Aorta (tissue), 5 donors: ENCODE data around the gene COL16A1. TPM values are rescaled to one million over a fixed set of nuclear protein-coding genes. Genes with fewer than 3 reads are reported as not detected.
A peak's percentile ranks its signal among the peaks of the same experiment; 100 is the strongest.

Experiments
- ATAC-seq: fragments of 200-7000 bp; cut with Tn5 transposase; one replicate; pipeline ENCODE4 v1.9.1; 2022; ENCODE audit warnings: moderate library complexity; ENCODE audit not compliant: low FRiP score
- DNase-seq, 2 donors: peaks; one replicate each; pipeline ENCODE4 v3.0.0-alpha.2; 2020
- H3K27ac ChIP-seq, 2 donors: one replicate each; pipeline ENCODE4 v1.5.1; 2013; ENCODE audit warnings: low read length in 2 of 2, mild to moderate bottlenecking in 2 of 2, moderate library complexity in 2 of 2, control low read depth in 1 of 2, inconsistent platforms in 1 of 2, low read depth in 1 of 2
- H3K27me3 ChIP-seq, 2 donors: one replicate each; pipeline ENCODE4 v1.6.1; 2013; ENCODE audit warnings: control low read depth in 1 of 2, low read length in 1 of 2, mild to moderate bottlenecking in 1 of 2, moderate library complexity in 1 of 2; ENCODE audit not compliant: insufficient read depth in 2 of 2, control insufficient read depth in 1 of 2
- H3K36me3 ChIP-seq, 2 donors: one replicate each; pipeline ENCODE4 v1.6.1; 2013; ENCODE audit warnings: control low read depth in 1 of 2, low read length in 1 of 2, mild to moderate bottlenecking in 1 of 2; ENCODE audit not compliant: insufficient read depth in 2 of 2, control insufficient read depth in 1 of 2
- H3K4me1 ChIP-seq, 2 donors: one replicate each; pipeline ENCODE4 v1.6.1; 2013; ENCODE audit warnings: low read length in 2 of 2, control low read depth in 1 of 2, mild to moderate bottlenecking in 1 of 2, moderate library complexity in 1 of 2; ENCODE audit not compliant: insufficient read depth in 2 of 2, control insufficient read depth in 1 of 2
- H3K4me3 ChIP-seq, 2 donors: one replicate each; pipeline ENCODE4 v1.5.1; 2013; ENCODE audit warnings: low read length in 2 of 2, control low read depth in 1 of 2, mild to moderate bottlenecking in 1 of 2
- H3K9me3 ChIP-seq: one replicate; pipeline ENCODE4 v1.6.1; 2013; ENCODE audit warnings: mild to moderate bottlenecking, low read length; ENCODE audit not compliant: control insufficient read depth
- WGBS, 2 donors: extraction: QIAGEN DNeasy Blood & Tissue Kit; methylation state at CpG; one replicate each; pipeline ENCODE4 v1.1.7; 2013; 5-methylcytosine and 5-hydroxymethylcytosine counted together
- intact Hi-C, 2 donors: fragments of 100-400 bp; cut with DNase I; formaldehyde crosslinking; loops; one replicate each; pipeline versions ENCODE4 v1.14.2 to v1.15.0; 2022
- polyA plus RNA-seq, 2 donors: library from polyadenylated mRNA; stranded (reverse); fragments of 200-250 nt; gene quantifications; one replicate each; pipeline ENCODE4 v1.2.3, GENCODE V29; 2013
- total RNA-seq, 2 donors: library from RNA; stranded (reverse); fragmentation: NEBNext Ultra II Directional; extraction: Animal tissue kit (Norgen Biotek cat#: 25700); gene quantifications; one replicate each; pipeline ENCODE4 v1.2.1, GENCODE V29; 2021
- donor health status: healthy with polysubstance abuse.
- donor health status: Bipolar disorder and iron deficiency.
- donor health status: DM: no; HTN: no; CAD: no.
- donor health status: DM: no; HTN: no; CAD: no.
- donor health status: DM: yes; HTN: yes; CAD: no.

The COL16A1 gene
- total and polyA plus RNA-seq, 4 donors = 39.8 to 358 (median 130) TPM

DNA sequence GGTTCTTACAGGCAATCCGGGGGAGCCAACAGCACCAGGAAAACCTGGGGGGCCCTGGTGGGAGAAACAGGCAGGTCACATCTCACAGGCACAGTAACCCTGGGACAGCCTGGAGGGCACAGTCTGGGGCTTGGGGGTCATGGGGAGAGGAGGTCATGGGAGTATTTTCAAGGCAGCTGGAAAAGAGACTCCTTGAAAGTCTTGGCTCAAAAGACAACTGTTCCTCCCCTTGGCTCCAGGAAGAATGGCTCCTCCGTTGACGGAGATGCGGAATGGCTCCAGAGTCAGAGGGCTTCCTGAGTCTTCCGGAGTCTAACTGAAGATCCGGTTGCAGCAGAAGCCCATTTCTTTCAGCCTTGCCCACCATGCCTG lies 33.2 kb downstream of the COL16A1 start:
- peak overlapping the region in 1 of 2 donors; percentile 90 for H3K27ac ChIP-seq
- 55 to 58% methylated on average over 6 of the region's 6 CpGs for WGBS, 2 donors
- H3K4me3 ChIP-seq = no peak overlapping the region
- peaks cover 0 to 2% of the 10 kb centered on the region in 2 donors for H3K4me1 ChIP-seq
- no peaks in the 10 kb centered on the region for H3K36me3 ChIP-seq
- intact Hi-C loops = loop anchor here (2.0 kb wide), 2 partner anchors 34 to 44 kb away; partner anchors contain the start of gene COL16A1 (in 1 of the 2)
- H3K9me3 ChIP-seq = no peaks in the 10 kb centered on the region
- H3K27me3 ChIP-seq = no peaks in the 10 kb centered on the region
- ATAC-seq (no peak), DNase-seq (no peak)

DNA sequence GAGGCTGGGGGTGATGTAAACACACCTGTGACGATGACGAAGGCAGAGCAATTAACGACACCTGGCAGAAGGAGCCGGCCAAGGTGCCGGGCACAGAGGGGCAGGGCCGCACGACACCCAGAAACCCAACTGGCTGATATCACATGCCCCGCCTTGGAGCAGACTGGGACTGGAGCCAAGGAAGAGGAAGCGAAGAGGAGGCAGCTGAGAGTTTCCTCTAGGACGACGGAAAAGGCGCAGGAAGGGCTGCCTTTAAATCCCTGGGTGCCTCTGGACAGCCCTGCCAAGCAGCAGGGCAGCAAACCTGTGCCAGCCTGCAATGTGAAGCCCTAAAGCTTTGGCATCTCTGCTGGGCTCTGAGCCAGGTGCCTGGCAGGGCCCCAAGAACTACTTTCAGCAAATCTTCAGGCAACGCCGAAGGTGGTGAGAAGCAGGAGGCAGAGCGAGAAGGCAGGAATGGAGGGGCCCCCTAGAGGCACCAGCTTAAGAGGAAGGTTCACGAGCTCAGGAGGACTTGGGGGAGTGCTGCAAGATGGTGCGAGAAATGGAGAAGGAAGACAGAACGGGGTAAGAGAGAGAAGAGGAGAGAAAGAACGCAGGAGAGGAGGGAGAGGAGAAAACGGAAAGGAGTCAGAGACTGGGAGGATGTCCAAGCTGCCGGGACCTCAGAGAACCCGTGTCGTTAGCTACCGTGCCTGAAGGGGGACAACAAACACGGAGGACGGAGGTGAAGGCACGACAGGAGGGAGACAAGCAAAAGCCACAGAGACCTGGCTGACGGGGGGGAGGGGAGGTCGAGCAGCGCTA lies 33.8 kb downstream of the COL16A1 start:
- no peaks in the 10 kb centered on the region for H3K36me3 ChIP-seq
- peak overlapping the region in 1 of 2 donors; percentile 90 for H3K27ac ChIP-seq
- peak; percentile 86 to 95 for DNase-seq
- no peaks in the 10 kb centered on the region for H3K27me3 ChIP-seq
- H3K4me3 ChIP-seq = no peak overlapping the region
- H3K9me3 ChIP-seq = no peaks in the 10 kb centered on the region
- peak; percentile 56 for ATAC-seq
- intact Hi-C loops = loop anchor here (2.0 to 10.0 kb wide), 4 partner anchors 35 to 295 kb away; partner anchors contain the start of gene COL16A1 (in 1 of the 2)
- 6 to 7% methylated on average over 30 of the region's 30 CpGs for WGBS, 2 donors
- peaks cover 0 to 2% of the 10 kb centered on the region in 2 donors for H3K4me1 ChIP-seq

DNA sequence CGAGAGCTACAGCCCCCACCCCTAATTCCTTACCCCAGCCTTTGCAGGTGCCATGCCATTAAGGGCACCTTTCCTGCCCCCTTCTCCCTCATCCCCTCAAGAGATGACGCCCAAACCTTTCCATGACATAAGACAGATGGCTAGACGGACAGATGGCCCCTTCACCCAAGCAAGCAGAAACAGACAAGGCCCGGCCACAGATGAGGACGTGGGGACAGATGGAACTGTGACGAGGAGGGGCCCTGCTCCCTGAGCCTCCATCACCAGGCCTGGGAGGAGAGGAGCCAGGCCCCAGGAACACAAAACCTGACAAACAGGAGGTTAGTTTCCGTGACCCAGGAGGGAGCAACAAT lies 34.4 kb downstream of the COL16A1 start:
- H3K9me3 ChIP-seq = no peaks in the 10 kb centered on the region
- no peaks in the 10 kb centered on the region for H3K36me3 ChIP-seq
- no peak overlapping the region for H3K4me3 ChIP-seq
- intact Hi-C loops = loop anchor here in 1 of 2 donors (5.0 to 10.0 kb wide), 2 partner anchors 73 to 295 kb away; no protein-coding TSS in a partner anchor
- ATAC-seq = no peak
- peak overlapping the region in 1 of 2 donors; percentile 90 for H3K27ac ChIP-seq
- H3K4me1 ChIP-seq = peaks cover 0 to 2% of the 10 kb centered on the region in 2 donors
- DNase-seq = no peak
- no peaks in the 10 kb centered on the region for H3K27me3 ChIP-seq
- 36 to 38% methylated on average over 7 of the region's 7 CpGs for WGBS, 2 donors

DNA sequence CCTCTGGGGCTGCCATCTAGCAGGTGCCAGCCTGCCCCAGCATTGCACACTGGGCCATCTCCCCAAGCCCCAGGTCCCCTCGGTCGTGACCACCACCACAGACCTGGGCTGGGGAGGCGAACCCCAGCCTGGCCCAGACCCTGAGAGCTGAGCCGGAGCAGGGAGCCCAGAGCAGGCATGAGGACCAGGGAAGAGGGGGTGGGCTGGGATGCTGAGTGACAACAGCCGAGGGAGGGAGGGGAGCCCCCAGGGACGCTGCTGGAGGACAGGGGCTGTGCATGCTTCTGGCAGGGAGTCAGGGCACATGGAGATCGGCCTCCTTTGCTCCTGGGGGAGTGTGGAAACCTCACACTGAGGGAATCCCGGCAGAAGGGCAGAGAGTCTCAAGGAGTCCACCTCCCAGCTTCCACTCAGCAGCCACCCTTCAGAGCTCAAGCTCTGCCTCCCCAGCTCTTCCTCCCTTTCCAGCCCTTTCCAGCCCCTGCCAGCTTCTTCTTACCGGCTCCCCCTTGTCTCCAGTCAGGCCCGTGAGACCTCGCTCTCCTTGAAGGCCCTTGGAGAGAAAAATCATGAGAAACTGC lies 35.4 kb downstream of the COL16A1 start:
- Histone ChIP-seq H3K36me3 (no peaks in the 10 kb centered on the region), H3K27ac (no peak overlapping the region), H3K9me3 (no peaks in the 10 kb centered on the region), H3K27me3 (no peaks in the 10 kb centered on the region), H3K4me3 (no peak overlapping the region), H3K4me1 (peaks cover 0 to 2% of the 10 kb centered on the region in 2 donors)
- intact Hi-C loops = loop anchor here in 1 of 2 donors (5.0 to 10.0 kb wide), 2 partner anchors 74 to 296 kb away; no protein-coding TSS in a partner anchor
- ATAC-seq (no peak), DNase-seq (no peak)
- WGBS, 2 donors = 79 to 84% methylated on average over 11 of the region's 11 CpGs

GRCh38 chr1:31667065-31667785 lies 36.6 kb downstream of the COL16A1 start:
- Histone ChIP-seq H3K4me3 (no peak overlapping the region), H3K27ac (no peak overlapping the region), H3K27me3 (no peaks in the 10 kb centered on the region), H3K36me3 (no peaks in the 10 kb centered on the region), H3K9me3 (no peaks in the 10 kb centered on the region), H3K4me1 (peaks cover 0 to 2% of the 10 kb centered on the region in 2 donors)
- DNase-seq = no peak
- intact Hi-C loops = loop anchor here in 1 of 2 donors (5.0 to 10.0 kb wide), 2 partner anchors 75 to 298 kb away; no protein-coding TSS in a partner anchor
- 90 to 95% methylated on average over 19 of the region's 19 CpGs for WGBS, 2 donors
- no peak for ATAC-seq

- Histone ChIP-seq H3K27ac (no peak overlapping the region), H3K4me3 (no peak overlapping the region), H3K27me3 (no peaks in the 10 kb centered on the region), H3K9me3 (no peaks in the 10 kb centered on the region), H3K36me3 (no peaks in the 10 kb centered on the region), H3K4me1 (peaks cover 0 to 2% of the 10 kb centered on the region in 2 donors)
- DNase-seq (no peak), ATAC-seq (no peak)
- intact Hi-C loops = loop anchor here in 1 of 2 donors (5.0 to 10.0 kb wide), 2 partner anchors 76 to 298 kb away; no protein-coding TSS in a partner anchor
- 77 to 82% methylated on average over 10 of the region's 10 CpGs for WGBS, 2 donors
These were observed 37.4 kb downstream of the COL16A1 start for GRCh38 chr1:31666263-31666963.

- Histone ChIP-seq H3K9me3 (no peaks in the 10 kb centered on the region), H3K27me3 (no peaks in the 10 kb centered on the region), H3K36me3 (no peaks in the 10 kb centered on the region), H3K27ac (no peak overlapping the region), H3K4me1 (peaks cover 0 to 2% of the 10 kb centered on the region in 2 donors), H3K4me3 (no peak overlapping the region)
- intact Hi-C loops = loop anchor here in 1 of 2 donors (2.0 to 10.0 kb wide), 3 partner anchors 77 to 299 kb away; no protein-coding TSS in a partner anchor
- WGBS, 2 donors = 88 to 90% methylated on average over 7 of the region's 7 CpGs
- no peak for DNase-seq
- ATAC-seq = no peak
These were observed 38.5 kb downstream of the COL16A1 start for GRCh38 chr1:31665234-31665878.
